NT2/D1 (cell line): ENCODE measurements around the gene PPP3CA.

Source experiments
- YY1 ChIP-seq: IDR thresholded peaks from 2 replicates; pipeline ENCODE4 v1.6.1; 2011; ENCODE audit not compliant: insufficient read length, insufficient read depth
- ZNF274 ChIP-seq: IDR thresholded peaks from 2 replicates; pipeline ENCODE4 v1.6.1; 2011; ENCODE audit warnings: mild to moderate bottlenecking, low read depth, low read length

DNA sequence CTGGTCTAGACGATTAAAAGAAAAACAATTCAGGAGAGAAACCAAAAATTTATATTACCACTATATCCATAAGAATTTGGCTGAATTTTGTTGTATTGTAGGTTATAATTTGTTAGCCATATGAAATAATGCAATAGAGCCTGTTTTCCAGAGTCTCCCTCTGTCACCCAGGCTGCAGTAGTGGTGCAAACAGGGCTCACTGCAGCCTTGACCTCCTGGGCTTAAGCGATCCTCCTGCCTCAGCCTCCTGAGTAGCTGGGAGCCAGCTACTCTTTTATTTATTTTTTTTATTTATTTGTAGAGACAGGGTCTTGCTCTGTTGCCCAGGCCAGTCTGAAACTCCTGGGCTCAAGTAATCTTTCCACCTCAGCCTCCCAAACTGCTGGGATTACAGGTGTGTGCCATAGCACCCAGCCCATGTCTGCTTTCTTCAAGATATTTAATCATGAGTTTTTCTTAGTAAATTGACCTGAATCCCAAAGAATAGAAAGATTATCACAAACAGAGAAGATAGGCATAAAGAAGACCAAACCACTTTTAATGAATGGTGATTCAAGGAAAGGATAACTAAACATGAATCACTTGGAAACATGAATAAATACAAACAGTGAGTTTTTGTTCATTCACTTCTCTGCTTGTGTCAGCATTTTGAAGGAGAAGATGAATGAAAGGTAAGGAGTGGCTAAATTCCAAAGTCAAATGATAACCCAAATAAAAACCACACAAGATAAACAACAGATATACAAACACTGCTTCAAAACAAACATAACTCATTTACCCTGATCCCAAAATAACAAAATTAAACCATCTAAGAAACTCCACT, 82.1 kb downstream of the PPP3CA start:
- TF ChIP-seq YY1 = no peak
- no peak for TF ChIP-seq ZNF274
